Activated T-cell treated with anti-CD3 and anti-CD28 coated beads for 4 hours (primary cell): ENCODE measurements around the gene CHN2.

Source experiments
- DNase-seq: peaks from one replicate; pipeline ENCODE4 v3.0.0-alpha.2; 2020

CHN2 gene

DNA sequence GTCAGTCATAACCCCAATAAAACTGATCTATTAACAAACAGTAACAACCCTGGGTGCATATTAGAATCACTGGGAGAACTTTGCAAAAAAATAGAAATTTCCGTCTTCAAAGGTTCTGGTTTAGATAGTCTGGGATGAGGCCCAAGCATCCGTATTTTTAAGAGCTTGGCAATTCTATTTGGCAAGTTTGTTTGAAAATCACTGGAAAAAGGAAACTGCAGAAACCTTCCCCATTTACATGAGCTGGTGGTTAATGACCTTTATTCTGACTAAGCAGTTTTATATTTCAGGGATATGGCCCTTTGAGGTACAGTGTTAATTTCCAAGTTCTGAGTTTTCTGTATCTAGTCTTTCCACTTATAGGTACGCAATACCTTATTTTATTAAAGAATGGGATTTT lies 253.3 kb downstream of the CHN2 start:
- no peak for DNase-seq

- no peak for DNase-seq
These were observed 255.1 kb downstream of the CHN2 start for GRCh38 chr7:29449569-29450260.

GRCh38 chr7:29453021-29453420 lies 258.4 kb downstream of the CHN2 start:
- DNase-seq, result no peak

DNA sequence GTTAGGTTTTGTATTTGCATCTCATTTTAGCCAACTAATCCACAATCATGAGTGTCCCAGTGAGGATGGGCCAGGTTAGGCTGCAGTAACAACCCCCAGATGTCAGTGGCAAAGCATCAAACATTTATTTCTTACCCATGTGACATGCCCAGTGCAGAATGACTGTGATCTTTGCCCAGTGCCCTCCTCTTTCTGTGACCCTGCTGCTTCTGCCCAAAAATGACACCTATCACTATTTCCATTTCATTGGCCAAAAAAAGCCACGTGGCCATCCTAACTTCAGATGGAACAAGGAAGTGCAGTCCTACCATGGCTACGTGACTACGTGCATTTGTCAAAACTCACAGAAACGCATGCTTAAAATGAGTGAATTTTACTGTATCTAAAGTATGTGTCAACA lies 259.9 kb downstream of the CHN2 start:
- no peak for DNase-seq

GRCh38 chr7:29454899-29455451 lies 260.4 kb downstream of the CHN2 start:
- DNase-seq, result no peak

DNA sequence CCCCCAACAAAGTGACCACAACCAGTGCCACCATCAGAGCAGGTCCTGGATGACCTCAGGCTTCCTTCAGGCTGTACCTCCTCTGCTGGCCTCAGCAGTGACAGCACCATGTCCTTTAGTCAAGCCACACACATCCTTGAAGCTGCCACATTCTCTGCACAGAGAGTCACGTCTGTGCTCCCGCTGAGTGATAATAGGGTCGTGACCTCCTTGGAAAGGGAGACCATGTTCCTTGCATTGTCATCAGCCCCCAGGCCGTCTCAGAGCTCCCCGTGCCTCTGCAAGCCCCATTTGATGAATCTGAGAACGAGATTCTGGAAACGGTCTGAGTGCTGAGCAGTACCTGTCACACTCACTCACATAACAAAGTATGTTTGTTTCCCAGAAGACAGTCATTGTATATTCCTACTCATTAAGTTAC lies 262.6 kb downstream of the CHN2 start:
- DNase-seq, result no peak

DNA sequence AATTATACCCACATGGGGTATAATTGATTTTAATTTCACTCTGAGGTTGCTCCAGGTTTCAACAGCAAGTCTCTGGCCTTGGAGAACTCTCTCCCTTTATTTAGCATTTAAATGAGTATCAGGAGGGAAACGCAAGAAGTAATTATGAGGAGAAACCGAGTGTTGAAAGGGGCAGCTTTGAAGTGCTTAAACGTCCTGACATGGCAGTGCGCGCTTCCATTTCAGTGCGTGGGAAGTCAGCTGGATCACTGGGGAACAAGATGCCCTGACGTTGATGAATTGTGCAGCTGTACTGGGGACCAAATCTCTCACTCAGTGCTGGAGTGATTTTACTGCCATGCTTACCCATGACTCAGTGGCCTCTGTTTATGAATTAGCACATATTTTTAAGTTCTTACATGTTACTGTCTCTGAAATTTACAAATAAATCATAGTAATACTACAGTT lies 263.0 kb downstream of the CHN2 start:
- DNase-seq, result no peak

- DNase-seq, result no peak
These were observed 264.4 kb downstream of the CHN2 start for GRCh38 chr7:29458933-29459332.

DNA sequence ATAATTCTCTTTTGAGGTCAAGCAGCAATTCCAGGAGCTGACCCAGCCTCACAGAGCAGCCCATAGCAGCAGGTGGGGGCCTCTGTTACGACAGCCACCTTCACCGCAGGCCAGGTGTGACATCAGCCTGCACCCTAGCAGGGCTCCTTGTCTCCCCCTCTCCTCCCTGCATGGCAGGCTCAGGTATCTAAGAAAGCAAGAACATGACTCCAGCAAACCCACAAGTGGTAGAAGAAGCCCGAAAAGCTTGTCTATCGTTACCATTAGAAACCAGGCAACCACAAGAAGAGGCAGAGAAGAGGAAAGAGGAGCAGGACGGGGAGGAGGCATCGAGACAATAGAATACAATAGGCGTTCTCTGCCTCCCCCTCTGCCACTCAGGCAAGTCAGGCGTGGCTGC lies 265.0 kb downstream of the CHN2 start:
- DNase-seq, result no peak

- no peak for DNase-seq
These were observed 267.4 kb downstream of the CHN2 start for GRCh38 chr7:29461996-29462395.

GRCh38 chr7:29463504-29464158 lies 269.1 kb downstream of the CHN2 start:
- no peak for DNase-seq

- no peak for DNase-seq
These were observed 270.2 kb downstream of the CHN2 start for GRCh38 chr7:29464753-29465152.

DNA sequence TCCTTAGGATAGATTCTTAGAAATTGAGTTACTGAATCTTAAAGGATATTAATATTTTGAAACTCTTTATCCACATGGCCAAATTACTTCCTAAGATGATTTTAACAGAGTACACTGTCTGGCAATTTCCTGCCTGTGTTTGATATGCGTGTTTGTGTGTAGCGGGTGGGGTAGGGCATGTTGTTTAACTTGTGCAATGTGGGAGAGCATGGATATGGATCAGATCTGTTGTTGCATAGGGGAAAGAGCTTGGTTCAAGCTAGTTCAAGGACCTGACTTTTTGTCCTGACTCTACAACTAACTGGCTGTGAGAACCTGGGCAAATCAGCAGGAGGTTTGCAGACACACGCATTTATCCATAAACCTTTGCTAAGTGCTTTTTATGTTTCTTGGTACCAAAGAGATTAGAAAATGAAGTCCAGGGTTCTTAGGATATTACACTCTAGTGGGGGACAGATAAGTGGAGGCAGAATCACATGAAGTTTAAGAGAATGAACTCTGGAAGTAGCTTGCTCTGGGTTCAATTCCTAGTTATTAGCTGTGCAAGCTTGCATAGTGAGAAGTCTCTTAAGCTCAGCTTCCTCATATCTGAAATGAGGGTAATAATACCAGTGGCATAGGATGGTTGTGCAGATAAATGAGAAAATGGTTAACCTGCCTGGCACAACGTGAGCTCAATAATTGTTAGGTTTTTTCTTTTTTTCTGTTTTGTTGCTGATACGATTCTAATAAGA lies 272.8 kb downstream of the CHN2 start:
- DNase-seq, result no peak

DNA sequence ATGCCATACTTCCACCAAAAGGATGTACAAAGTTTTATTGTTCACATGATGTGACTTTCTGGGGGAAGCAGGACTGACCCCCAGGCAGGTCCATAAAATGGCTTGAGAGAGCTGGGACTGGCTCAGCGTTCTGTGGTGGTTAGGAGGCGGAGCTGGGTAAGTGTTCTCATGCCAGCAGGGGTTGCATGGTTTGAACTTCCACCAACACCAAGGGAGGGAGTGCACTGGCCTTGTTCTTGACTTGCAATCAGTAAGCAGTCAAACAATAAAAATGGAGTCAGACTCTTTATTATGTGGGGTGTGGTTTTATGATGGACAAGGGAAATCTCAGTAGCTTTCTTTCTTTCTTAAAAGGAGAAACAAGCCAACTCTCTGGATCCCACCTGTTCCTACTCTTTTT lies 273.6 kb downstream of the CHN2 start:
- DNase-seq, result no peak

- no peak for DNase-seq
These were observed 274.7 kb downstream of the CHN2 start for GRCh38 chr7:29469281-29469680.

DNA sequence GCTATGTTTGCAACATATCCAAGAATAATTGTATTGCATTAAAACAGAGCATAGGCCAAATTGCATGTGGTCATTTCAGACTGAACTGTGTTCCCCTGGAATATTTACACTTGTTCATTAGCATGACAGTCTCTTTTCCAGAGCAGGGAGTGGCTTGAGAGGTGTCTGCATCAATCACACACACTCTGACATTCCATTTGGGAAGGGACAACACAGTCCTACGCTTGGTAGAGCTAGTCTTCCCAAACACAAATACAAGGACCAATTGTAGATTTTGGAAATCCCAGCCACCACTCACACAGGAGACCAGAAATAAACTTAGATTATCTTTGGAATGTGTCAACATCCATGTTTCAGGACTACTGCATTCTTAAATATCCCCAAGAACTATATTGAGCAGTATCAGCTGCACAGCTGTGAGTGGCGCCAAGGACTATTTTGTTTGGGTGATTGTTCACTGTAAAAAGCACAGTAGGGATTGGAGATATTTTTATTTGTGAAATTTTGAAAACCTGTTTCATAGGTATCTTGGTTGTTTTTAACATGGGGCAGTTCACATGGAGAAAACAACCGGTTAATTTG lies 275.5 kb downstream of the CHN2 start:
- no peak for DNase-seq

- no peak for DNase-seq
These were observed 277.0 kb downstream of the CHN2 start for GRCh38 chr7:29471444-29472138.

DNA sequence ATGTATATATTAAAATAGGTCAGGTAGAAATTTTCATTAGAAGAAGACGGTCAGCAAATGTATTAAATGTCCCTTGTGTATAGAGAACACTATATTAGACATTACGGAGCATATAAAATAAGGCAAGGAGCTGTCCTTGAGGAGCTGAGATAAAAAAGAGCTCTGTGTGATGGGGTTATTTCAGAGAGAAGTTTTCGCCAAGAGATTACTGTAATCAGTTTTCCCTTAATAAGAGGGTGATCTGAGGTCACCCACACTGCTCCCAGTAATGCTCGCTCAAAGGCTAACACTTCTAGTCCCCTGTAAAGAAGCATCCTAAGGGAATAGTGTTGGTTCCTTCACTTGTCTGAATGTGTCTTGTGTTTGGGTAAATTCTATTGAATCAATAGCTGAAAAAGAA lies 282.3 kb downstream of the CHN2 start:
- no peak for DNase-seq

DNA sequence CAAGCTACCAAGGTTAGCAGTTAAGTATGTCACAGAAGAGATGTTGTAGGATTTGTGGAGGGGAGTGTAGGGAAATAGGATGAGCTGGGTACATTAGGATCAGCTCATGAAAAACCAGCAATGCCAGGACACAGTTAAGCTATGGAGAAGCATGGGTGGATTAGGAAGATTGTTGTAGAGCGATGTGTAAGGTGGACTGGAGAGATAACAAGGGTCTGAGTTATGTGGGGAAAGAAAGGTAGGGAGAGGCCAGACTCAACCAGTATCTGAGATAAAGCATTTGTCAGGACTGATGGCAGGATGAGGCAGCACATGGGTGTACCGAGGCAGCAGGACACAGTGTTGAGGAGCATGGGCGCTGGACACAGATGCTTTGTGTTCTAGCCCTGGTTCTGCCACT lies 283.7 kb downstream of the CHN2 start:
- DNase-seq, result no peak

DNA sequence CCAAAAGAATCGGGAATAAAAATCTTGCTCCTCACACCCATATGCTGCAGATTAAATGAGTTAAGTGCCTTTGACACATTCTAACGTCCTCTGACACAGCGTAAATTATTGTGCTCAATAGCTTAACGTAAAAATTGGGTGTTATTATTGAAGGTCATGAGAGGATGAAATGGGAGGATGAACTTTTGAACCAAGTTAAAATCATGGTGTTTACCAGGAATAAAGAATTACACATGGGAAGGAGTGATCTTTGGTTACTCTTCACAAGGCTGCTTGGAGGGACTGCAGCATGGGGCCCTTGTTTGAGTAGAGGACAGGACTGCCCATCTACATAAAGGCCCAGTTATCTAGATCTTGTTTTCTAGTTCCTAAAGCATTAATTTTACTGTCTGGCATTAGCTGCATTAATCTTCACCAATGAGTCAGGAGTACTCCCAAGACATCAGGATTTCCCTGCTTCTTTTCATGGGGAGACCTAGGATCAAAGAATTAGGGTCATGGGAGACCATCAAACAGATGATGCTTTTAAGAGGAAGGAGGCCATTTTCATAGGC lies 284.2 kb downstream of the CHN2 start:
- no peak for DNase-seq

DNA sequence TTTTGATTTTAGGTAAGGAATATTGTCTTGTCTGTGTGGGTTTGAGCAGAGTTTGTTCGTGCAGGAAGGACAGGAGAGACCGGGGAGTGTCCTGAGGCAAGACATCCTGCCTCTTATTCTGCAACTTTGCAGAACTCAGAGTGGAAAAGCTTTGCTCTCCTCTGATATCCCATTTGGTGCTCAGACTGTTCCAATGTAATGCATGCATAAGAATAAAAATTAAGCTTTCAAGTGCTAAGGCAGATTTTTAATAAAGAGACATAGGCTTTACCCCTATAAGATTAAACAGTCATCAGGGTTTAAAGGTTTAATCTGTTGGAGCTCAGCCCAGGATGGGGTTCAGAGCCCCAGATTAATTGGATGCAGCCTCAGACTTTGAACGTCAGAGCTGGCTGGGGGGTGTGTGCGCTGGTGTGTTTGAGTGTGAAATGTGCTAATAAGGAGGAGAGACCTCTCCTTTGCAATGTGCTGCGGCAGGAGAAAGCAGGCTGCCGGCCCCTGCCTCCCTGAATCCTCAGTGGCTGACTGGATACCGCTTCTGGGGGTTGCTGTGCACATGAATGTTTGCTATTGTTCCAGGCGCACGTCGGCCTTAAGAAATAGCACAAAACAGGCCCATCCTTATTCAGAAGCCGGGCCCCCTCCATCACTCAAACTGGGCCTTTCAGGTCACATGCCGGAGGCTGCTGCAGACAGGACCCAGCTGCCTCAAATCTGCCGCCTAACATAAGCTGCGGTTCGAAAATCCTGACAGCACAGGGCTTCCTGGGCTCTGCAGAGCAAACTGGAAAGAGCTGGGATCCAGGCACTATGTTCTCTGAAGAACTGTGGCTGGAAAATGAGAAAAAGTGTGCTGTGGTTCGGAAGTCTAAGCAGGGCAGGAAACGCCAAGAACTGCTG lies 285.0 kb downstream of the CHN2 start:
- no peak for DNase-seq
